GM18498 (cell line): ENCODE data around the gene MEIKIN.
"Not testable (repeated sequence)": the region's sequence is repeated elsewhere in the genome, so short reads cannot be mapped to it uniquely, and the experiment has no call there.

Experiments used
- ATAC-seq: cut with Tn5 transposase; IDR thresholded peaks from one replicate; pipeline ENCODE4 v1.9.1; 2021; ENCODE audit warnings: mild to moderate bottlenecking, moderate library complexity; ENCODE audit not compliant: unreplicated experiment

Gene MEIKIN

DNA sequence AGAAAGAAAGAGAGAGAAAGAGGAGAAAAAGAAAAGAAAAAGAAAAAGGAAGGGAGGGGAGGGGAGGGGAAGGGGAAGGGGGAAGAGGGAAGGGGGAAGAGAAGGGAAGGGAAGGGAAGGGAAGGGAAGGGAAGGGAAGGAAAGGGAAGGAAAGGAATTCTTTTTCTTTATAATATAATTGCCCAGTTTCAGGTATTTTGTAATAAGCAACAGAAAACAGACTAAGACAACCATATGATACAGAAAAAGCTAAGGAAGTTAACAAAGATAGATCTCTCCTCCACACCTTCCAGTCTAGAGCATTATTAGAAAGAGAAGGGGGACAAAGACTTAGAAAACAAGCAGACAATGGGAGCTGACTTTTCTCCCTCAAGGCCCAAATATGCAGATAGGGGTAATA lies 31.0 kb downstream of the MEIKIN start:
- no peak for ATAC-seq

GRCh38 chr5:131913603-131914002 lies 31.9 kb downstream of the MEIKIN start:
- no peak for ATAC-seq

DNA sequence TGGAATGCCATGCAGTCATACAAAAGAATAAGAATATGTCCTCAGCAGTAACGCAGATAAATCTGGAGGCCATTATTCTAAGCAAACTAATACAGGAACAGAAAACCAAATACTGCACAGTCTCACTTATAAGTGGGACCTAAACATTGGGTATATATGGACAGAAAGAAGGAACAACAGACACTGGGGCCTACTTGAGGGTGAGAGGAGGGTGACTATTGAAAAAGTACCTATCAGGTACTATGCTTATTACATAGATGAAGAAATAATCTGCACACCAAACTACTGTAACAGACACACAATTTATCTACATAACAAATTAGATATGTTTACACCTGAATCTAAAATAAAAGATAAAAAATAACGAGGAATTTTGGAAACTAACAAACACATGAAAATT lies 38.8 kb downstream of the MEIKIN start:
- no peak for ATAC-seq

DNA sequence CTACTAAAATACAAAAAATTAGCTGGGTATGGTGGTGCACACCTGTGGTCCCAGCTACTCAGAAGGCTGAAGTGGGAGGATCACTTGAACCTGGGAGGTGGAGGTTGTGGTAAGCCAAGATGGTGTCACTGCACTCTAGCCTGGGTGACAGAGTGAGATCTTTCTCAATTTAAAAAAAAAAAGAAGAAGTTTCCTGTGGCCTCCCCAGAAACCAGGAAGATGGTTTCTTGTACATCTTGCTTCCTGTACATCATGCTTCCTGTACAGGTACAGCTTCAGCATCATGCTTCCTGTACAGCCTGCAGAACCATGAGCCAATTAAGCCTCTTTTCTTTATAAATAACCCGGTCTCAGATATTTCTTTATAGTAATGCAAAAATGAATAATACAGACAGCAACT lies 43.2 kb downstream of the MEIKIN start:
- ATAC-seq = not testable (repeated sequence)

- no peak for ATAC-seq
Measured at GRCh38 chr5:131899686-131900085, 45.8 kb downstream of the MEIKIN start.

DNA sequence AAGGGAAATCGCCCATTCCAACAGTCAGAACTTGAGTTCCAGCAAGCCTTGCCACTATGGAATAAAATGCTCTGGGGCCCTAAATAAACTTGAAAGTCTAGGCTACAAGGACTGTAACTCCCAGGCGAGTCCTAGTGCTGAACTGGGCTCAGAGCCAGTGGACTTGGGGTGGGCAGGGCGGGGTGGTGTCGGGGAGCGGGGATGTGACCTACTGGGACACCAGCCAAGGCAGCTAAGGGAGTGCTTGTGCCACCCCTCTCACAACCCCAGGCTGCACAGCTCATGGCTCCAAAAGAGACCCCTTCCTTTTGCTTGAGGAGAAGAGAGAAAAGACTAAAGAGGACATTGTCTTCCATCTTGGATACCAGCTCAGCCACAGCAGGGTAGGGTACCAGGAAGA lies 61.5 kb downstream of the MEIKIN start:
- ATAC-seq = no peak

GRCh38 chr5:131879705-131880104 lies 65.8 kb downstream of the MEIKIN start:
- ATAC-seq = no peak

DNA sequence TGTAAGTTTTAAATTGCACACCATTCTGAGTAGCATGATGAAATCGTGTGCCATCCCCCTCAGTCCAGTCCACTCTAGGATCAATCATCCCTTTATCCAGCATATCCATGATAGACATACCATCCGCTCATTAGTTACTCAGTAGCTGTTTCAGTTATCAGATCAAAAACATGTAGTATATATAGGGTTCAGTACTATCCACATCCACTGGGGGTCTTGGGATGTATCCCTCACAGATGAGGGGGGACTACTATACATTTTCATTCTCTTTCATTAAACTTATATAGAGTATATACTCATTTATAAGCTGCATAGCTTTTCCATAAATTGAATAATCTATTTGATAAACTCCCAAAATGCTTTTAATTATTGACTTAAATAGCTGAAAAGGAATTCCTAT lies 67.6 kb downstream of the MEIKIN start:
- no peak for ATAC-seq

GRCh38 chr5:131871251-131871650 lies 74.2 kb downstream of the MEIKIN start:
- ATAC-seq = not testable (repeated sequence)

DNA sequence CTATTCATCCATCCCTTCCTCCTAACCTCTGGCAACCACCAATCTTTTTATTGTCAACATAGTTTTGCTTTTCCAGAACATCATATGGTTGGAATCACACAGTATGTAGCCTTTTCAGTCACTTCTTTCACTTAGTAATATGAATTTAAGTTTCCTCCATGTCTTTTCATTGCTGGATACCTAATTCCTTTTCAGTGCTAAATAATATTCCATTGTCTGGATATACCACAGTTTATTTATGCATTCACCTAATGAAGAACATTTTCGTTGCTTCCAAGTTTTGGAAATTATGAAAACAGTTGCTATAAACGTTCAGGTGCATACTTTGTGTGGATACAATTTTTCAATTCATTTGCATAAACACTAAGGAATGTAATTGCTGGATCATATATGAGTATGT lies 77.9 kb downstream of the MEIKIN start:
- ATAC-seq = no peak

DNA sequence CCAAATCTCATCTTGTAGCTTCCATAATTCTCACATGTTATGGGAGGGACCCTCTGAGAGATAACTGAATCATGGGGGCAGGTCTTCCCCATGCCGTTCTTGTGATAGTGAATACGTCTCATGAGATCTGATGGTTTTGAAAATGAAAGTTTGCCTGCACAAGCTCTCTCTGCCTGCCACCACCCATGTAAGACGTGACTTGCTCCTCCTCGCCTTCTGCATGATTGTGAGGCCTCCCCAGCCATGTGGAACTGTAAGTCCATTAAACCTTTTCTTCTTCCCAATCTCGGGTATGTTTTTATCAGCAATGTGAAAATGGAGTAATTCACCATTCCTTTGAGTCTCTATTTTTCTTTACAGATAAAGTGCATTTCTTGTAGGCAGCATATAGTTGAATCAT lies 81.8 kb downstream of the MEIKIN start:
- ATAC-seq = no peak

- ATAC-seq = no peak
Measured at GRCh38 chr5:131857388-131857787, 88.1 kb downstream of the MEIKIN start.

DNA sequence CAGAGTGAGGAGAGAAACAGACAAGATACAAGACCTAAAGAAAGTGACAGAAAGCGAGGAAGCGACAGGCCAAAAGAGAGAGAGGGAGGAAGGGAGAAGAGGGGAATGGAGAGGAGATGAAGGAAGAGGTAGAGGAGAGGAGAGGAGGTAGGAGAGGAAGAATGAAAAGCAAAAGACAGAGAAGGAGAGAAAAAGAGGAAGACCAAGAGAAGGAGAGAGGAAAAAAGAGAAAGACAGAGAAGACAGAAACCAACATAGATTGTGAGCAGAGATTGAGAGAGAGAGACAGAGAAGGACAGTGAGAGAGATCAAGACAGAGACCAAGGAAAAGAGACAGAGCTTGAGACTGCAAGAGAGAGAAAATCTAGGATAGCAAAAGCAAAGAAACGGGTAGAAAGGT lies 90.0 kb downstream of the MEIKIN start:
- ATAC-seq = no peak

DNA sequence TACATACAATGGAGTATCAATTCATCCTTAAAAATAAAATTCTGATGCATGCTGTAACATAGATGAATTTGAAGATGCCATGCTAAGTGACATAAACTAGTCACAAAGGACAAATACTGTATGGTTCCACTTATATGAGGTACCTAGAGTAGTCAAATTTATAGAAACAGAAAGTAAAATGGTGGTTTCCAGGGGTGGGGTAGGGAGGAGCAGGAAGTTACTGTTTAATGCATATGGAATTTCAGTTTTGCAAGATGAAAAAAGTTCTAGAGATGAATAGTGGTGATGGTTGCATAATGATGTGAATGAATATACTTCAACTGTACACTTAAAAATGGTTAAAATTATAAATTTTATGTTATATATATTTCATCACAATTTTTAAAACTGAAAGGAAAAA lies 91.3 kb downstream of the MEIKIN start:
- peak; percentile 77 for ATAC-seq

DNA sequence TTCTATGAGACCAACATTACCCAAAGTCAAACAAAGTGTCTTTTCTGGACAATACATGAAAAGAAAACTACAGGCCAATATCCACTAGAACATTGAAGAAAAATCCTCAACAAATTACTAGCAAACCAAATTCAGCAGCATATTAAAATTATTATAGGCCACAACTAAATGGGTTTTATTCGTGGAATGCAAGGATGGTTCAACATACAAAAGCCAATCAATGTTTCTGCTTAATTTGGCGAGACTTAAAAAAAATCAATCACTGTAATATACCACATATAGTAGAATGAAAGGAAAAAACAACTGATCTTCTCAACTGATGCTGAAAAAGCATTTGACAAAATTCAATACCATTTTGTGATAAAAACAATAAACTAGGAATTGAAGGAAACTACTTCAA lies 96.8 kb downstream of the MEIKIN start:
- no peak for ATAC-seq

DNA sequence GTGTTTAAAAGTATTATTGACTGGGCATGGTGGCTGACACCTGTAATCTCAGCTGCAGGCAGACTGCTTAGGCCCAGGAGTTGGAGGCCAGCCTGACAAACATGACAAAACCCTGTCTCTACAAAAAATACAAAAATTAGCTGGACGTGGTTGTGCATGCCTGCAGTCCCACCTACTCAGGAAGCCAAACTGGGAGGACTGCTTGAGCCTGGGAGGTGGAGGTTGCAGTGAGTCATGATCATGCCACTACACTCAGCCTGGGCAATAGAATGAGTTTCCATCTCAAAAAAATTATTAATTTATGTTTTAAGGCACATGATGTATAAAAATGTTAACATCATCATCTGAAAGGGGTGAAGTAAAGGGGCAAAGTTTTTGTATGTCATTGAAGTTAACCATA lies 98.9 kb downstream of the MEIKIN start:
- no peak for ATAC-seq

- ATAC-seq = no peak
Measured at GRCh38 chr5:131845828-131846227, 99.6 kb downstream of the MEIKIN start.

DNA sequence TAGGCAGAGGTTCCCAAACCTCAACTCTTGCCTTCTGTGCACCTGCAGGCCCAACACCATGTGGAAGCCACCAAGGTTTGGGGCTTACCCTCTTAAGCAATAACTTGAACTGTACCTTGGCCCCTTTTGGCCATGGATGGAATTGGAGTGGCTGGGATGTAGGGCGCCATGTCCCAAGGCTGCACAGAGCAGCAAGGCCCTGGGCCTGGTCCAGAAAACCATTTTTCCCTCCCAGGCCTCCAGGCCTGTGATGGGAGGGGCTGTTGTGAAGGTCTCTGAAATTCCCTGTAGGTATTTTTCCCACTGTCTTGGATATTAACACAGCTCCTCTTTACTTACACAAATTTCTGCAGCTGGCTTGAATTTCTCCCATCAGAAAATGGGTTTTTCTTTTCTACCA lies 102.5 kb downstream of the MEIKIN start:
- not testable (repeated sequence) for ATAC-seq

- not testable (repeated sequence) for ATAC-seq
Measured at GRCh38 chr5:131832702-131833101, 112.8 kb downstream of the MEIKIN start.

GRCh38 chr5:131825404-131826013 lies 120.0 kb downstream of the MEIKIN start:
- ATAC-seq = peak; percentile 84

GRCh38 chr5:131824631-131825030 lies 120.8 kb downstream of the MEIKIN start:
- no peak for ATAC-seq

- ATAC-seq = no peak
Measured at GRCh38 chr5:131821221-131821620, 124.2 kb downstream of the MEIKIN start.

DNA sequence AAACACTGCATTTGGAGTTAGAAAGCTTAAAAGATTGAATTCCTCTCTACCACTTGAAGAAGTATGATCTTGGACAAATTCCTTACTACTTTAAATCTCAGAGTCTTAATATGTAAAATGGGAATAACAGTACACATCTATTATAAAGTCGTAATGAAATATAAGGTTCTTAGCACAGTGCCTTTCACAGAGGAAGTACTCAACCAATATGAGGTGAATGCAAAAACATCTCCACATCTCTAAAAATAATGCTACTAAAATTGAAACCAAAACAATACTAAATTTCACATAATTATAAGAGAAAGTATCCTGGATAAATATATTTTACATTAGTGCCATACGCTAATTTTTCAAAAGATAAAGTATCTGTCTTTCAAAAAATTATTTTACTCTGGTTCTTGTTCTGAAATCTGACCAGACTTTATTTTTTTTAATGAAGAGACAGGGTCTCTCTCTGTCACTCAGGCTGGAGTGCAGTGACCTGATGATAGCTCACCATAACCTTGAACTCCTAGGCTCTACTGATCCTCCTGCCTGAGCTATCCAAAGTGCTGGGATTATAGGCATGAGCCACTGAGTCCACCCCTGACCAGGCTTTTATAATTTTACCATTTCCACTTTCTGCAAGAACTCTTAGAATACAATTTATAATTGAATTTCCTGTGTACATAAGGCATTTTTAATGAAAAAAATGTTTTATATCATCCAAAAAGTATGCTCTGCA lies 127.3 kb downstream of the MEIKIN start:
- no peak for ATAC-seq
